ENCODE measurements around the gene PLEKHA6.

Gene PLEKHA6

GRCh38 chr1:204212715-204213114, 147.0 kb downstream of the PLEKHA6 start:
- DNase-seq (ENCODE audit: low read depth in 2 of 2) = no peak

DNA sequence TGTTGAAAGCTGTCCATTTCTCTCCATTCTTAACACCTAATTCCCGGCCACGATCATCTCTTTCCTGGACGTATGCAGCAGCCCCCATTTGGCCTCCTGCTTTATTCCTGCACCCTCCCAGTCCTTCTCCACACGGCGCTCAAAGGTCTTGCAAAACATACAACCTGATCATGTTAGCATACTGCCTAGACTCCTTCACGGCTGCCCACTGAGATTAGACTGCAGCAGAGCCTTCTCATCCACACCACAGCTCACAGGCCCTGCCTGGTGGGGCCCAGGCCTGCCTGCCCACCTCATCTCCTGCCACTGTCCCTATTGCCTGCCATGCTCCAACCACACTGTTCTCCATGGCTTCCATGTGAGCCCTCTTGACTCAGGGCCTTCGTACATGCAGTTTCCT, 148.7 kb downstream of the PLEKHA6 start:
- DNase-seq (ENCODE audit: low read depth in 2 of 2) = no peak

- DNase-seq (ENCODE audit: low read depth in 2 of 2) = peak; percentile 38 to 54
These were observed 152.6 kb downstream of the PLEKHA6 start for GRCh38 chr1:204207136-204207616.

- no peak for DNase-seq (ENCODE audit: low read depth in 2 of 2)
These were observed 153.6 kb downstream of the PLEKHA6 start for GRCh38 chr1:204206121-204206520.

DNA sequence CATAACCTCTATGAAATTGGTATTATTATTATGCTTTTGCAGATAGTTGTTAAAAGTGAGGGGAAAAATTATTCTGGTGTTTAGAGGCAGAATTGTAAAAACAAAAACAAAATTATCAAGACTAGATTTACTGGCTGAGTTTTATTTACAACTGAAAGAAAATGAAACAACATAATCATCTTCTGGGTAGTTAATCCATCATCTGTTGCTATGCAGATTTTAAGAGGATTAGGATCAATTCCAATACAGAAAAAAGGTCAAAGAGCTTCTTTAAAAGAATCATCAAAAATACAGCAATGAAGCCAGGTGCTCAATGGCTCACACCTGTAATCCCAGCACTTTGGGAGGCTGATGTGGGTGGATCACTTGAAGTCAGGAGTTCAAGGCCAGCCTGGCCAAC, 154.2 kb downstream of the PLEKHA6 start:
- DNase-seq (ENCODE audit: low read depth in 2 of 2) = no peak

DNA sequence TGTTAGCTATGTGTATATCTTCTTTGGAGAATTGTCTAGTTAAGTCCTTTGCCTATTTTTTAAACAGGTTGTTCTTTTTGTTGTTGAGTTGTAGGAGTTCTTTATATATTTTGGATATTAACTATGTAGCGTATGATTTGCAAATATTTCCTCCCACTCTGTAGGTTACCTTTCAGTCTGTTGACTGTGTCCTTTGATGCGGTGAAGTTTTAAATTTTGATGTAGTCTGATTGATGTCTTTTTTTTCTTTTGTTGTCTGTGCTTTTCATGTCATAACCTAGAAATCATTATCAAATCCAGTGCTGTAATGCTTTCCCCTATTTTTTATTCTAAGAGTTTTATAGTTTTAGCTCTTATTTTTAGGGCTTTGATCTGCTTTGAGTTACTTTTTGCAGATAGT, 154.8 kb downstream of the PLEKHA6 start:
- DNase-seq (ENCODE audit: low read depth in 2 of 2) = no peak

GRCh38 chr1:204203206-204203767, 156.4 kb downstream of the PLEKHA6 start:
- no peak for DNase-seq (ENCODE audit: low read depth in 2 of 2)

- DNase-seq (ENCODE audit: low read depth in 2 of 2) = no peak
These were observed 157.2 kb downstream of the PLEKHA6 start for GRCh38 chr1:204202481-204202880.

DNA sequence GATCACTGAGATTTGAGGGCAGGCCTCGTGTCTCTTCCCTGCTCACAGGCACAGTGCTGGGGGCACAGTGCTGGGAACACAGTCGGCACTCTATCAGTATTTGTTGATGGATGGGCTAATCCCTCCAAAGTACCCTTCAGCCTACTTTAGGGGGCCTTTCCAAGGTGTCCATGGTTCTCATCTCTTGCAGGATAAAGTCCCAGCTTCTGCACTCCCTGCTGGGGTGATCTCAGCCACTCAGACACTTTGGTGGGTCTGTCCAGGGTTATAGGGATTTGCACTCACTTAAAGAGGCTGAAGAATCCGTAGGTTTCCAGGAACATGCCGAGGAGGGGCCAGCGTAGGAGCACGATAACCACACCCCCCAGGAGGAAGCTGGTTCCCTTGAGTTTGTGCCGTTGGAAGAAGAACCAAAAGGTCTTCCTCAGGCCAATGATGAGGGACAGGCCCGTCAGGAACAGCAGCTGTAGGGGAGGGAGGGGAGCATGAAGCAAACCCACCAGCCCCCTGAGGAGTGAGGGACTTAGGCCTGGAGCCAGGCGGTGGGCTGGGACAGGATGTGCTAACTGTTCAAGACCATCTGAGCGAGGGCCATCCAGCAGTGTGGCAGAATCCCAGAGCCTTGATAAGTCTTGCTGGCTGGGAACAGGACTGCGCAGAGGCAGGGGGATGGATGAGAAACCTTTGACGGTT, 158.2 kb downstream of the PLEKHA6 start:
- no peak for DNase-seq (ENCODE audit: low read depth in 2 of 2)

DNA sequence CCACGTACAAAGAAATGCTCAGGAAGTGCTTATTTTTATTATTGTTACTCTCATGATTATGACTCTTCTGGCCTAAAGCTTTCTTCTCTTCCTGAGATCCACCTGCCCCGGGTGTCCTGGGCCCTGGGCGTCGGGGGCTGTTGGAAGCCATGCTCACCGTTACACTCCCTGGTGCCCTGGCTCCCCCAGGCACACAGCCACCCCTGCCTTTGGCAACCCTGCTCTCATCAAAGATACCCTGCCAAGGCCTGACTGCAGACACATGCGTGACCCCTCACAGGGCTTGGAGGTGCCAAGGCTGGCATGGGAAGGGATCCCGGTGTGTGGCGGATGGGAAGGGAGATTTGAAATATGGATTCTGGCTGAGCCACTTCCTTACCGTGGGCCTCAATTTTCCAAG, 160.2 kb downstream of the PLEKHA6 start:
- no peak for DNase-seq (ENCODE audit: low read depth in 2 of 2)

DNA sequence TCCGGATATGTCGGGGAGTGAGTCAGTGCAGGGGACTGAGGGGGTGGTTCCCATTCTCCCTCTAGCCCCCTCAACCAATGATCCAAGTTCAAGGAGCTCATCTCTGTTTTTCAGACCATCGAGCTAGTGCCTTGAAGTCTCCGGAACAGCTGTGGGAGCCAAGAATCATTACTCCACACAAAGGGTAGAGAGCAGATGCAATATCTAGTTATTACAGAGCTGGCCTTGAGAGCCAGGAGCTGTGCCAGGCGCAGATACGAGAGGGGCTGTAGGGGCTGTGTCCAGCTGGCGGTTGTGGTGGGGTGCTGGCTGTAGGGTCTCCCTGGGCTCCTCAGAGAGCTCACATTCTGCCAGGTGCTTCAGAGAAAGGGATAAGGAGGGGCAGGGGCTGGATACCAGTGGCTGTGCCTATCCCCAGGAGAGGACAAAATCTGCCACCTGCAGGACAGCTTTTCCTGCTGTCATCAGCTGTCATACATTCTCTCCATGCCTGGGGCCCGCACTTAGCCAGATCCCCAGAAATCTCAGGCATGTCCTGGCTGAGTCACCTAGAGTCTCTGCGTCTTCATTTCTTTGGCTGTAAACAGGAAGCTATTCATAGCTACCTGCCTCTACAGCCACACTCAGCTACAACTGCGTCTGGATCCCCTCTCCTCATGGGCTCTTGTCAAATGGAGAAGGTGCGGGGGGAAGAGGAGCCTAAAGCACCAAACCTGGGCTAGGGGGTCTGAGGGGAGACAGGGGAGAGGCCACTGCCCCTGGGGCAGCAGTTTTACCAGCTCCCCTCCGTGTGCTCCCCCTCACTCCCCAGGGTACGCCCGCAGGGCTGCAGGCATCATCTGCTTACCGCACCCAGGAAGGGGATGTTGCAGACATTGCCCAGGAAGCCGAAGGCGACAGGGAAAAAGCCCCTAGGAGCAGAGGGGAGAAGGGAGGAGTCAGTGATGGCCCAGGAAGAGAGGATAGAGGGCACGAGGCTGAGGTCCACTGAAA, 161.1 kb downstream of the PLEKHA6 start:
- no peak for DNase-seq (ENCODE audit: low read depth in 2 of 2)

GRCh38 chr1:204197068-204197467, 162.7 kb downstream of the PLEKHA6 start:
- no peak for DNase-seq (ENCODE audit: low read depth in 2 of 2)

DNA sequence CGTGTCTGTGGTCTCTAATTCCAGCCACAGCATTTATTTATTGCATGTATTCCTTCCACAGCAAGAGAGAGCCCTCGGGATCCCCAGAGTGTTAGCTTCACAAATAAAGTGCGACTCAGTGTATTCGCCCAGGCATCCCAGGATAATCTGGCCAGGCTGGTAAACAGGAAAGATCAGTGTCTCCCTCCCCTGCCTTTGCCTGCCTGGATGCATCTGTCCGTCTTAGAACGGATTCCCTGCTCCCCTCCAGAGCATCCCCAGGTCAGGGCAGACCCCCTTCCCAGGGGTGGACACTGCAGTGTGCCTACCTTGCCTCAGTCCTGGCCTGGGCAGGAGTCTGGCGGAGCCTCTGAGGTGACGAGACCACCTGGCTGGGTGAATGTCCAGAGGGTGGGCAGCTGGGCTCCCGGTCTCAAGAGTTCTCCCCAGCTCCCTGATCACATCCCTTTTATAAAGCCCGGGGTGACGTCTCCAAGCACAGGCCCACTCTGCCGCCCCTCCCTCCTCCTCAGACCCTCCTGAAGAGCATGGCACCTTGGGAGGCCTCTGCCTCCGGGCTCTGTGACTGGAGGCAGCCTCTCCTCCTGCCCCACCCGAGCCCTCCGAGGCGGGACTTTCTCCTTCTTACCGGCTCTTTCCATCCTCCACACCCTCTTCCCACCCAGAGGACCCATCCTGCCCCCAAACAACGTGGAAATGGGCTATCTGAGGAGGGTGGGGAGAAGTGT, 163.5 kb downstream of the PLEKHA6 start, which contains the start of gene KISS1:
KISS1 (minus strand) TSS at position 424 of the 728 bp plus-strand sequence. CDS start 3,615 bp downstream, outside the sequence.
- DNase-seq (ENCODE audit: low read depth in 2 of 2) = no peak

DNA sequence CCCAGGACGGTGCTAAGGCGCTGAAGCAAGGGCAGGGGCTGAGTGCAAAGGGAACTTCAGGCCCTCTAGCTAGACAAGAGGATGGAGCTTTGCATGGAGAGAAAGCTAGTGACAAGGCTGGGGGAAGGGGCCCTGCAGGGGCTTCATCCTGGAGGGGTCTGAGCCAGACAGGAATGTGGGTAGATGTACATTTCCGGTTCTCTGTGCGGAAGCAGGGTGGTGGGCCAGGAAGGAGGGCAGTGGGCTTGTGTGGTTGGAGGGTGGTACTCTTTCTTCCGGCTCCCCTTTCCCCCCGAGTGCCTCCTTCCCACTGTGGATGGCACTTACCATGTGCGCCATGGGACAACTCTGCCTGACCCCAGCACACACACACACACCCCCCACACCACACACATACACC, 165.0 kb downstream of the PLEKHA6 start:
- no peak for DNase-seq (ENCODE audit: low read depth in 2 of 2)

- DNase-seq (ENCODE audit: low read depth in 2 of 2) = no peak
These were observed 165.6 kb downstream of the PLEKHA6 start for GRCh38 chr1:204194080-204194479.

GRCh38 chr1:204192589-204193352, 167.0 kb downstream of the PLEKHA6 start:
- DNase-seq (ENCODE audit: low read depth in 2 of 2) = no peak

- no peak for DNase-seq (ENCODE audit: low read depth in 2 of 2)
These were observed 167.7 kb downstream of the PLEKHA6 start for GRCh38 chr1:204192046-204192445.

DNA sequence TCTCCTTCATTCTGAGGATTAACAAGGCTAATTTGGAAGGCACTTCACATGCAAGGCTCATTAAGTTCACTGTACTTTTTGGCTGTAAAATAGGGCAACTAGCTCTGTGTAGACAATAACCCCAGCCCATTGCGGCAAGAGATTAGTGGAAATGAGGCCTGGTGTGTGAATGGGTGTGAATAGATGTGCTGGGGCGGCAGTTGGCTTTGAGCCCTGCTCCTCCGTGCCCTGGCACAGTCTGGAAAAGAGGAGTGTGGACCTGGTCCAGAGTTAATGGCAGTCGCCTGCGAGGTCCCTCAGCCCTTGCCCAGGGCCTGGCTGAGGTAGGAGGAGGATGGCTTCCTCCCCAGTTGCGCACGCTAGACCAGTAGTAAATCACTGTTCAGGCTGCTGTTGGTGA, 168.3 kb downstream of the PLEKHA6 start:
- DNase-seq (ENCODE audit: low read depth in 2 of 2) = no peak

GRCh38 chr1:204190212-204191211, 169.2 kb downstream of the PLEKHA6 start:
- DNase-seq (ENCODE audit: low read depth in 2 of 2) = peak in 1 of 2 donors; percentile 27
